ENCODE measurements around the gene MYO5B. TPM values are rescaled to one million over a fixed set of nuclear protein-coding genes. Genes with fewer than 3 reads are reported as not detected.

Gene MYO5B
- total and polyA plus RNA-seq, 9 of the 15 experiments (the other 6 are each of a cell fraction or from before 2014, with no cell fraction given): 0.07 to 0.42 (median 0.28) TPM

DNA sequence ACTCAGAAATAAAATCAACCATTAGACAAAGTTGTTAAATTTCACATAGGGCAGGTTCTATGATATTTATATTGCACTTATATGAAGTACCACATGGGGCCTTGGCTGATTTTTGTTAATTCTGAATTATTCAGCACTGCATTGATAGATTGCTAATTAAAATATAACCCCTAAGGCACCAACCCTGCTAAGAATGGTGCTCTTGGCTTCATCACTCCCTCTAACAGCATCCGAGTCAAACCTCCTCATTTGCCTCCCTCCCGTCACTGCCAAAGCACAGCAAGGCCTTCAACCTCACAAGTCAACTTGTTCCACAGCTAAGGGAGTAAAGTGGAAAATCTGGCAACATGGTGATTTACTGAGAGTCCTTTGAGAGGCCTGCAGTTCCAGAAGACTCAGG is 27.0 kb downstream of the MYO5B start (continued):
- TF ChIP-seq, protein P1, sequence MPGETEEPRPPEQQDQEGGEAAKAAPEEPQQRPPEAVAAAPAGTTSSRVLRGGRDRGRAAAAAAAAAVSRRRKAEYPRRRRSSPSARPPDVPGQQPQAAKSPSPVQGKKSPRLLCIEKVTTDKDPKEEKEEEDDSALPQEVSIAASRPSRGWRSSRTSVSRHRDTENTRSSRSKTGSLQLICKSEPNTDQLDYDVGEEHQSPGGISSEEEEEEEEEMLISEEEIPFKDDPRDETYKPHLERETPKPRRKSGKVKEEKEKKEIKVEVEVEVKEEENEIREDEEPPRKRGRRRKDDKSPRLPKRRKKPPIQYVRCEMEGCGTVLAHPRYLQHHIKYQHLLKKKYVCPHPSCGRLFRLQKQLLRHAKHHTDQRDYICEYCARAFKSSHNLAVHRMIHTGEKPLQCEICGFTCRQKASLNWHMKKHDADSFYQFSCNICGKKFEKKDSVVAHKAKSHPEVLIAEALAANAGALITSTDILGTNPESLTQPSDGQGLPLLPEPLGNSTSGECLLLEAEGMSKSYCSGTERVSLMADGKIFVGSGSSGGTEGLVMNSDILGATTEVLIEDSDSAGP (CRISPR knock-in tag; IDR thresholded peaks at IDR 0.05): no peak

DNA sequence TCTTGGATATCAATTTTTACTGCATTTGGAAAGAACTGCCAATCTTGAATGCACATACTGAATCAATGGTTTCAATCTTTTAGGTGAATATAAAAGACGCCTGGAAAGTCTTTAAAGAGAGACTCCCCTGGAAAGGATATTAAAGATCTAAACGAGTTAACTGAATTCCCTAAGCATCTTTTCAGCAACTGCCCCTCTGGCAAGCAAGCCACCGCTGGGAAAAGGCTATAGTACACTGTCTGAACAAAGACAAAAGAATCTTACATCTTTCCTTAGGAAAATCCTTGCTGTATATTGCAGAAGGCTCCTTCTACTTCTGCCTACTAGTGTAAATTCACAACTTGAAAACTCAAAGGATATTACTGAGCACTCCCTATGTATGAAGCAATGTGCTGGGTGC is 28.0 kb downstream of the MYO5B start:
- no peak for TF ChIP-seq MTA3 (IDR thresholded peaks at IDR 0.05; ENCODE audit: borderline replicate concordance)
- TF ChIP-seq, protein P2, sequence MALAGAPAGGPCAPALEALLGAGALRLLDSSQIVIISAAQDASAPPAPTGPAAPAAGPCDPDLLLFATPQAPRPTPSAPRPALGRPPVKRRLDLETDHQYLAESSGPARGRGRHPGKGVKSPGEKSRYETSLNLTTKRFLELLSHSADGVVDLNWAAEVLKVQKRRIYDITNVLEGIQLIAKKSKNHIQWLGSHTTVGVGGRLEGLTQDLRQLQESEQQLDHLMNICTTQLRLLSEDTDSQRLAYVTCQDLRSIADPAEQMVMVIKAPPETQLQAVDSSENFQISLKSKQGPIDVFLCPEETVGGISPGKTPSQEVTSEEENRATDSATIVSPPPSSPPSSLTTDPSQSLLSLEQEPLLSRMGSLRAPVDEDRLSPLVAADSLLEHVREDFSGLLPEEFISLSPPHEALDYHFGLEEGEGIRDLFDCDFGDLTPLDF (CRISPR knock-in tag; IDR thresholded peaks at IDR 0.05): no peak
- peaks cover 0 to 11% of the 10 kb centered on the region in 2 experiments; a peak in 1 of 5 replicates for H3K27me3 ChIP-seq (ENCODE audit: control insufficient read depth in 2 of 2, insufficient read depth in 2 of 2, low read length in 2 of 2)
- WGBS (ENCODE audit: insufficient coverage, low coverage, missing lambda C conversion rate): 0% methylated on average over 3 of the region's 3 CpGs
- no peaks in the 10 kb centered on the region for H3K79me2 ChIP-seq (ENCODE audit: control insufficient read depth, insufficient read depth, low read length)
- no peaks in the 10 kb centered on the region for H3K9me1 ChIP-seq (ENCODE audit: control insufficient read depth, insufficient read depth, low read length)
- ATAC-seq: no peak
- no peaks in the 10 kb centered on the region for H3K4me1 ChIP-seq (replicated peaks in 1 of 2; ENCODE audit: control insufficient read depth in 2 of 2, insufficient read depth in 2 of 2, low read length in 2 of 2)
- no peak for FAIRE-seq
- in situ Hi-C loops (cut with MboI): no loop called here
- H3K9ac ChIP-seq (ENCODE audit: insufficient read depth in 1 of 2, low read depth in 2 of 2, low read length in 2 of 2): no peak overlapping the region
- POLR2A ChIA-PET: no interaction called here
- BruUV-seq (replicated peaks): no TSS peak
- no peaks in the 10 kb centered on the region for H3K36me3 ChIP-seq (ENCODE audit: control insufficient read depth, insufficient read depth, low read length)
- no peak for DNase-seq (ENCODE audit: extremely low read depth in 1 of 4, low spot score in 3 of 4)
- no peak overlapping the region for H3K4me3 ChIP-seq
- no peak overlapping the region for H3K27ac ChIP-seq (ENCODE audit: extremely low read depth, low read depth, low read length)
- no peak overlapping the region for H3K4me2 ChIP-seq (ENCODE audit: insufficient read depth, low read length)
- H2AFZ ChIP-seq (ENCODE audit: low read depth, low read length): no peak overlapping the region
- no peaks in the 10 kb centered on the region for H3K9me3 ChIP-seq (replicated peaks; ENCODE audit: control insufficient read depth, insufficient read depth, low read depth, low read length)
- CTCF ChIA-PET (ENCODE audit: low intra/inter-chr PET ratio): no interaction called here
- H4K20me1 ChIP-seq (replicated peaks; ENCODE audit: control insufficient read depth, insufficient read depth, low read length): no peaks in the 10 kb centered on the region
- intact Hi-C loops (cut with micrococcal nuclease): no loop called here
